ENCODE measurements around the gene CAMK2N2.
"Not testable (repeated sequence)": the region's sequence is repeated elsewhere in the genome, so short reads cannot be mapped to it uniquely, and the experiment has no call there.

Gene CAMK2N2

GRCh38 chr3:184272269-184272668 lies 10.9 kb upstream of the CAMK2N2 start:
- DNase-seq (ENCODE audit: low read depth) = no peak

DNA sequence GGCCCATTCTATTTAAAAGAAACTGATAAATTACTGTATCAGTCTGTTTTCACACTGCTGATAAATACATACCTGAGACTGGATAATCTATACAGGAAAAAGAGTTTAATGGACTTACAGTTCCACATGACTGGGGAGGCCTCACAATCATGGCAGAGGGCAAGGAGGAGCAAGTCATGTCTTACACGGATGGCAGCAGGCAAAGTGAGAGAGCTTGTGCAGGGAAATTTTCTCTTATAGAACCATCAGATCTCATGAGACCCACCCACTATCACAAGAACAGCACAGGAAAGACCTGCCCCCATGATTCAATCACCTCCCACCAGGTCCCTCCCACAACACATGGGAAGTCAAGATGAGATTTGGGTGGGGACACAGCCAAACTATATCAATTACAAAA lies 5.9 kb upstream of the CAMK2N2 start:
- not testable (repeated sequence) for DNase-seq (ENCODE audit: low read depth)

GRCh38 chr3:184262764-184263179 lies 1.4 kb upstream of the CAMK2N2 start:
- DNase-seq (ENCODE audit: low read depth) = no peak

- no peak for DNase-seq (ENCODE audit: low read depth)
Measured at GRCh38 chr3:184261854-184262763, 756 bp upstream of the CAMK2N2 start.

DNA sequence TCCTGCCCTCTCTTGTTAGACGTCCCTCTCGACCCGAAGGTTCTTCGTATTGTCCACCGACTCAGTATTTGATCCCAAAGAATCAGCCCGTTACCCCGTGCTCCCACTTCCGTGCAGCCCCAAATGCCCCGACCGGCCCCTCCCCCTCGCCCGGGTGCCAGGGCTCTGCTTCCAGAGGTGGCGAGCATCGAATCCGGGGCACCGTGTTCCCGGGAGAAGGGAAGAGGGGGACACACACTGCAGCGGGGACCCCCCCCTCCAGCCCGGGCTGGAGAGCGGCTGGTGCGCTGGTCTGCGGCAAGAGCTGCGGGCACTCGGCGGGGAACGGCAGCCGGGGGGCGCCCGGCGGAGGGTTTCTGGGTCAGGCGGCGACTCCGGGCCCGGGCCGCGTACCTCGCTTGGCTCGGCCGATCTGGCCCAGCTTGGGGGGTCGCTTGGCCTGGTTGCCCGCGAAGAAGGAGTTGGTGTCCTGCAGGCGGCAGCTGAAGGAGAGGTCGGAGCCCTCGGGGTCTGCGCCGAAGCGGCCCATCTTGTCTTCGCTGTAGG lies 556 bp downstream of the CAMK2N2 start:
- DNase-seq (ENCODE audit: low read depth) = no peak

DNA sequence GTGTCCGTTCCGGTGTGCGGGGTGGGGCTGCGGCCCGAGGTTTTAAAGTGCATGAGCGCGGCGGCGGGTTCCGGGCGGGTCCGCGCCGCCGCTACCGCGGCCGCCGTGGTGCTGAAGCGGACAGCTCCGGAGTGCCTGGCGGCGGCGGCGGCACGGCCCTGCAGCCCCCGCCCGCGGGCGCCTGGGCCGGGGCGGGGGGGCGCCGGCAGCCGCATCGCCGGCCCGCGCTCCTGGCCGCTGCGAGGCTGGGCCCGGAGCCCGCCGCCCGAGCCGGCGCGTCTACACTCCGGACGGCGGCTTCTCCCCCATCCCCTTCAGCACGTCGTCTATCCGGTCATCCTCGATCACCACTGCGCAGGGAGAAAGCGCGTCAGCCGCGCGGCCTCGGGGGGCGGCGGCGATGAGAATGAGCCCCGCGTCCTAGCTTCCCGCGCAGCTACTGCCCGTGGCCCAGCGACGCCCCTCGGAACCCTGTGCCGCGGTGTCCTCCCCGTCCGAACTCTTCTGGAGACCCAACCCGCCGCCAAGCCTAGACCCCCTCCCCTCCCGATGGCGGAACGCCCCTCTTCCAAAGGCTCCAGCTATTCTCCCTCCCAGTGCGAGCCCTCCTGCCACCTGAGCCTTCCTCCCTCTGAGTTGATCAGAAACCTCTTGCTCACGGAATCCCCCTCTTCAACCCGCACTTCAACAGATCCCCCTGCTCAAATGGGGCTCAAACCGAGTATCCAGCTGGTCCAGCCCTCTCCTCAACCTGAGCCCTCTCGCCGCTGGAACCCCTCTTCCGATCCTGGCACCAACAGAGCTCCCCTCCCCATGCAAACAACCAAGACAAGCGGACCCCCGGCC lies 1.3 kb downstream of the CAMK2N2 start:
- DNase-seq (ENCODE audit: low read depth) = no peak

DNA sequence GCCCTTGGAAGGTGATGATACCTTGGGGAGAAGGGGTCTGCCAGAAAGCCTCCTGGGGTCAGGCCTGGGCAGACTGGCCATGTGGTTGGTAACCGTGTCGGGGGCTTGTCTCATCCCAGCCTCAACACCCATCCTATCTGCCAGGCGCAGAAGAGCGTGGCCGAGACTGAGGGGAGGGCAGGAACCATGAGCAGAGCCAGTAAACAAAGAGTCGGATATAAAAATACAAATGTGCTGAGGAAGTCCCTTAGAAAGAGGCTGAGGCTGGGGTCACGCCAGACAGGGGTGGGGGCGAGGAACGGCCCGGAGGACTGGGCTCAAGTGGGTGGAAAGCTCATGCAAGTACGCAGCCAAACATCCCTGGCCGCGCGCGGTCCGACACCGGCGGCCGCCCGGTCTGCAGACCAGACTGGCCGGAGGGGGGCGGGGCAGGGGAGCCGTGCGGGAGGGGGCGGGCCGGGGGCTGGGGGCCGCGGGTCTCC lies 1.9 kb downstream of the CAMK2N2 start:
- DNase-seq (ENCODE audit: low read depth) = no peak

GRCh38 chr3:184258926-184259325 lies 2.4 kb downstream of the CAMK2N2 start:
- DNase-seq (ENCODE audit: low read depth) = no peak

- no peak for DNase-seq (ENCODE audit: low read depth)
Measured at GRCh38 chr3:184257083-184257915, 4.1 kb downstream of the CAMK2N2 start.

DNA sequence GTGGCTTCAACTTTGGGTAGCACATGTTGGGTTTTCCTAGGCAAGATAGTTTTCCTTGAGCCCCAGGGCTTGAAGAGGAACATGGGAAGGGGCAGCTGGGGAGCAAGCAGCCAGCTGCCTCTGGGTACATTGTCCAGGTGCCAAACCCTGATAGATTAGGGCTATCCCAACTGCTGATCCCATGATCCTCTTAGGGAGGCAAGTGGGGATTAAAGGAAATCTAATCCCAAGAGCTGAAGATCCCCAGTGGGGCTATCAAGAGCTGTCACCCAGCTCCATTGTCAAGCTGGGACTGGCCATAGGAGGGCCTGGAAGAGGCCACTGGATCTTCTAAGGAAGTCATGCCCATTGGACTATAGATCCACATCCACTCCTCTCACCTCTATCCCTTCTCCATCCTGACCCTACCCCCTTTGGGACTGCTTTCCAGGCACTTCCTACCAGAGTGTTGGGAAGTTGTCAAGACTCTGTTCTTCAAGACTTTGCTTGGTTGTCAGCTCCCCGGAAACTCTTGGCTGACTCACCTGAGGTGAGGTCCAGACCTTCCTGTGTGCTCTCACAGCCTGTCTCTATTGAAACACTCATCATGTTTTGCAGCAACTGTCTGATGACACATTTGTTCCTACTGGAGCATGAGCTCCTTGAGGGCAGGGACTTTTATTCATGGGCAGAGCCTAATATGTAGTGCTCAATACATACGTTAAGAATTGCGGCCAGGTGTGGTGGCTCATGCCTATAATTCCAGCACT lies 5.9 kb downstream of the CAMK2N2 start:
- DNase-seq (ENCODE audit: low read depth) = no peak

DNA sequence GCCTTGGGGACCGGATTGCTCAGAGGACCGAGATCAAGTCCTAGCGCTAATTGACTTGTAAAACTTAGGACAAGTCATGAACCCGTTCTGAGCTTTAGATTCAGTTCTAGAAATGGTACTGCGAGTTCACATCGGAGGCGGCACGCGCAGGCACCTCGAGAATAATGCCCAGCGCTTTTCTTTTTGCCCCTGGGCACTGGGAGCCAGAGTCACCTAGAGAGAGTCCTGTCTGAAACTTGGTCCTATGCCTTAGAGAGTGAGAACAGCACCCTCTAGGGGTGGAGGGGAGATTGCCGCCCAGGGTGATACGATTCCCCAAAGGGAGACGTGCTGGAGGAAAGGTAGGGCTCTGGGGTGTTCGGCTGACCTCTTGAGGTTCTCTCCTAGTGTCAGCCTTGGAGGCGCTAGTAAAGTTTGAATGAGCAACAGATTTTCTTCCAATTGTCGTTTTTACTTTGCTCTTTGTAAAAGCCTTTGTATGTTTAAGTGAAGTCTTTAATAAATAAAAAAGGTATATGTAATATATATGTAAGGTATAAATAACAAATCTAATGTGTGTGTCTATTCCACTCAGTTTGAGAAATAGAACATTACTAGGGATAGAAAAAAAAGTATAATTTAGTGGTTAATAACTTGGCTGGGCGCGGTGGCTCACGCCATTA lies 11.1 kb downstream of the CAMK2N2 start:
- peak; percentile 51 for DNase-seq (ENCODE audit: low read depth)

DNA sequence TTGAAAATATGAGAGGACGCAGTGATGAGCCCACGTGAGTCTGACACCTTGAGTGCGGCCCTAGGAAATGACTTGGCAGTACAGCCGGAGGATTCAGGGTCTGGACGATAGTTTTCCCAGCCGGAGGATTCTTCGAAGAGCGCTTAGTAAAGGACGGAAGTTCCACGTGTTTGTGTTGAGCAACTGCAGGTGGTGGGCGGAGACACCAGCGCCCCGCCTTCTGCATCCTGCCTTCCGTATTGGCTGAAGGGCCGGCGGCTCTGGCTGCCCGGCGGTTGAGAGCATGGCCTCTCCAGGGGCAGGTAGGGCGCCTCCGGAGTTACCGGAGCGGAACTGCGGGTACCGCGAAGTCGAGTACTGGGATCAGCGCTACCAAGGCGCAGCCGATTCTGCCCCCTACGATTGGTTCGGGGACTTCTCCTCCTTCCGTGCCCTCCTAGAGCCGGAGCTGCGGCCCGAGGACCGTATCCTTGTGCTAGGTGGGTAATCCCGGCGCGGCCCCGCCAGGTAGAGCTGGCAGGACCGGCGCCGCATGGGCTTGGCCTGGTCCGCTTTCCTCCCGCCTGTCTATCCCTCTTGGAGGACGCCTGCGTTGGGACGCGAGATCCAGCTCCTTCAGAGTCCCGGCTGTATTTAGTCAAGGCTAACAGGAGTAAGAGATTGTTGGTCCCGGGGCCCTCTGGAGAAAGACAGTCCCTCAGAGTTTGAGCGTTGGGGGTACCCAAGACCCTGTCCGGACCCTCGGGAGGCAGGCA lies 11.8 kb downstream of the CAMK2N2 start, which contains the start of gene EEF1AKMT4:
Gene EEF1AKMT4 (plus strand): TSS at position 261 of the 755 bp plus-strand sequence. CDS start 23 bp downstream, at position 284.
- DNase-seq (ENCODE audit: low read depth) = peak; percentile 81

GRCh38 chr3:184248454-184249411 lies 12.6 kb downstream of the CAMK2N2 start, which contains the start of gene ALG3:
Gene ALG3, minus strand, starts transcription at chr3:184248962. Its CDS starts 22 bp downstream, at chr3:184248940.
- peak; percentile 33 for DNase-seq (ENCODE audit: low read depth)

GRCh38 chr3:184242297-184242685 lies 19.1 kb downstream of the CAMK2N2 start:
- DNase-seq (ENCODE audit: low read depth) = no peak

DNA sequence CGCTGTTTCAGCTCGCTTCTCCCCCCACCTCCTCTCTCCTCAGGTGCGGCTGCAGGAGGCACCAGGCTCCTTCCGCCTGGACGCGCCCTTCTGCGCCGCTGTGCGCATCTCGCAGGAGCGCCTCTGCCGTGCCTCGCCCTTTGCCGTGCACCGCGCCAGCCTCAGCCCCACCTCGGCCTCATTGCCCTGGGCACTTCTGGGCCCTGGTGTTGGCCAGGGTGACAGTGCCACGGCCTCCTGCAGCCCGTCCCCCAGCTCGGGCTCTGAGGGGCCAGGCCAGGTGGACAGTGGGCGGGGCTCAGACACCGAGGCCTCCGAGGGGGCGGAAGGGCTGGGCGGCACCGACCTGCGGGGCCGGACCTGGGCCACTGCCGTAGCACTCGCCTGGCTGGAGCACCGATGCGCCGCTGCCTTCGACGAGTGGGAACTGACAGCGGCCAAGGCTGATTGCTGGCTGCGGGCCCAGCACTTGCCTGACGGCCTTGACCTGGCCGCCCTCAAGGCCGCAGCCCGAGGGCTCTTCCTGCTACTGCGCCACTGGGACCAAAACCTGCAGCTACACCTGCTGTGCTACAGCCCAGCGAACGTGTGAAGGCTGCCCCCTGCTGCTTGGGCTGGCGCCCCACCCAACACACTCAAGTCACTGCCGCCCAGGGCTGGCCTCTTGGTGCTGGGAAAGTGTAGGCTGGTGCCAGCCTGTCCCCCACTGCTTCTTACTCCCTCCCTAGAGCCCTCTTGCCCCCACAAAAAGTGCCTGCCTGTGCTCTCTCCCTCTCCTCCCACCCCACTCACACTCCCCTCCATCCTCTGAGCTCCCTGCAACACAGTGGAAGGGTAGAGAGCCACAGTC lies 19.7 kb downstream of the CAMK2N2 start:
- no peak for DNase-seq (ENCODE audit: low read depth)

- no peak for DNase-seq (ENCODE audit: low read depth)
Measured at GRCh38 chr3:184241141-184241446, 20.3 kb downstream of the CAMK2N2 start.

- DNase-seq (ENCODE audit: low read depth) = no peak
Measured at GRCh38 chr3:184240384-184241140, 20.8 kb downstream of the CAMK2N2 start.
